SK-N-SH treated with all-trans-retinoic acid at 6 μM for 48 hours (cell line): ENCODE measurements around the gene SPOCK2.
"Not testable (repeated sequence)": the region's sequence is repeated elsewhere in the genome, so short reads cannot be mapped to it uniquely, and the experiment has no call there.

Experiments used
- ATAC-seq: fragments of 200-7000 bp; cut with Tn5 transposase; 3 replicates; pipeline ENCODE4 v1.9.1; 2020; ENCODE audit warnings: mild to moderate bottlenecking, moderate library complexity
- ARNTL ChIP-seq: fragments of 450-650 bp; formaldehyde crosslinking; IDR thresholded peaks from 2 replicates; pipeline ENCODE4 v1.5.0; 2020; ENCODE audit warnings: low read depth, mild to moderate bottlenecking, moderate library complexity, borderline replicate concordance
- CREB5 ChIP-seq: fragments of 250-450 bp; sonication (Bioruptor Pico); IDR thresholded peaks from 2 replicates; pipeline ENCODE4 v1.5.1; 2020; ENCODE audit warnings: low read depth, mild to moderate bottlenecking, moderate library complexity
- CSDC2 ChIP-seq: fragments of 250-450 bp; sonication (Bioruptor Pico); IDR thresholded peaks from 2 replicates; pipeline ENCODE4 v1.5.0; 2020; ENCODE audit warnings: mild to moderate bottlenecking, moderate library complexity
- GLIS3 ChIP-seq: fragments of 250-450 bp; sonication (Bioruptor Pico); IDR thresholded peaks from 2 replicates; pipeline ENCODE4 v1.5.0; 2020; ENCODE audit warnings: mild to moderate bottlenecking, moderate library complexity
- ISL1 ChIP-seq: fragments of 250-450 bp; sonication (Bioruptor Pico); IDR thresholded peaks from 2 replicates; pipeline ENCODE4 v2.1.2; 2022; ENCODE audit warnings: mild to moderate bottlenecking, moderate library complexity
- OSR1 ChIP-seq: fragments of 250-450 bp; sonication (Bioruptor Pico); IDR thresholded peaks from 2 replicates; pipeline ENCODE4 v1.8.0; 2022; ENCODE audit warnings: moderate library complexity, mild to moderate bottlenecking, inconsistent platforms
- PATZ1 ChIP-seq: fragments of 250-450 bp; sonication (Bioruptor Pico); IDR thresholded peaks from 2 replicates; pipeline ENCODE4 v1.8.0; 2020; ENCODE audit warnings: mild to moderate bottlenecking, moderate library complexity, borderline replicate concordance
- PPARA ChIP-seq: fragments of 250-450 bp; sonication (Bioruptor Pico); IDR thresholded peaks from 2 replicates; pipeline ENCODE4 v1.5.0; 2020; ENCODE audit warnings: mild to moderate bottlenecking, borderline replicate concordance
- SNAI2 ChIP-seq: fragments of 250-450 bp; sonication (Bioruptor Pico); IDR thresholded peaks from 2 replicates; pipeline ENCODE4 v1.5.0; 2020; ENCODE audit warnings: mild to moderate bottlenecking, moderate library complexity
- TCF4 ChIP-seq: fragments of 250-450 bp; sonication (Bioruptor Pico); IDR thresholded peaks from 2 replicates; pipeline ENCODE4 v1.8.0; 2021; ENCODE audit warnings: mild to moderate bottlenecking, moderate library complexity, borderline replicate concordance
- TSHZ2 ChIP-seq: fragments of 250-450 bp; sonication (Bioruptor Pico); IDR thresholded peaks from 2 replicates; pipeline ENCODE4 v1.5.0; 2020; ENCODE audit warnings: mild to moderate bottlenecking, moderate library complexity
- ZC3H10 ChIP-seq: fragments of 250-450 bp; sonication (Bioruptor Pico); IDR thresholded peaks from 2 replicates; pipeline ENCODE4 v1.5.1; 2021; ENCODE audit warnings: mild to moderate bottlenecking, moderate library complexity
- ZFP3 ChIP-seq: fragments of 250-450 bp; sonication (Bioruptor Pico); IDR thresholded peaks from 2 replicates; pipeline ENCODE4 v1.5.0; 2020; ENCODE audit warnings: mild to moderate bottlenecking, moderate library complexity
- ZFP30 ChIP-seq: fragments of 450-650 bp; formaldehyde crosslinking; IDR thresholded peaks from 2 replicates; pipeline ENCODE4 v1.5.0; 2022; ENCODE audit warnings: mild to moderate bottlenecking, moderate library complexity
- ZNF70 ChIP-seq: fragments of 450-650 bp; formaldehyde crosslinking; IDR thresholded peaks from 2 replicates; pipeline ENCODE4 v1.5.0; 2020; ENCODE audit warnings: mild to moderate bottlenecking, moderate library complexity

Gene SPOCK2

GRCh38 chr10:72109636-72110157 lies 21.3 kb upstream of the SPOCK2 start:
- no peak for ATAC-seq
- TF ChIP-seq PPARA (CRISPR knock-in tag), result no peak
- TF ChIP-seq GLIS3, result no peak
- no peak for TF ChIP-seq OSR1 (CRISPR knock-in tag)
- TF ChIP-seq ZNF70 (CRISPR knock-in tag), result no peak
- no peak for TF ChIP-seq ZC3H10
- no peak for TF ChIP-seq ZFP3 (CRISPR knock-in tag)
- no peak for TF ChIP-seq CREB5 (CRISPR knock-in tag)
- TF ChIP-seq TSHZ2 (CRISPR knock-in tag), result no peak
- TF ChIP-seq ARNTL (CRISPR knock-in tag), result no peak
- TF ChIP-seq ISL1 (CRISPR knock-in tag), result no peak
- TF ChIP-seq PATZ1 (CRISPR knock-in tag), result no peak
- TF ChIP-seq TCF4 (CRISPR knock-in tag), result no peak
- TF ChIP-seq SNAI2 (CRISPR knock-in tag), result no peak
- no peak for TF ChIP-seq ZFP30 (CRISPR knock-in tag)
- TF ChIP-seq CSDC2 (CRISPR knock-in tag), result no peak

- ATAC-seq, result no peak
Observed at GRCh38 chr10:72108830-72109635, 20.7 kb upstream of the SPOCK2 start.

GRCh38 chr10:72108004-72108370 lies 19.6 kb upstream of the SPOCK2 start:
- not testable (repeated sequence) for ATAC-seq

More at GRCh38 chr10:72108830-72109635, 20.7 kb upstream of the SPOCK2 start:
- TF ChIP-seq ARNTL (CRISPR knock-in tag) (no peak), ISL1 (CRISPR knock-in tag) (0 out of 2 replicates have a peak, but pooled peaks have one; percentile 22)

GRCh38 chr10:72107325-72108003 lies 19.1 kb upstream of the SPOCK2 start:
- ATAC-seq, result peak; percentile 24; the same call in 1 of the 3 replicates
- TF ChIP-seq ISL1 (CRISPR knock-in tag), result peak; percentile 6; the same call in 1 of the 2 replicates
- no peak for TF ChIP-seq ZFP3 (CRISPR knock-in tag)

- no peak for ATAC-seq
Observed at GRCh38 chr10:72106896-72107295, 18.5 kb upstream of the SPOCK2 start.

More at GRCh38 chr10:72106896-72107295, 18.5 kb upstream of the SPOCK2 start:
- TF ChIP-seq TSHZ2 (CRISPR knock-in tag), result no peak
